Forelimb muscle (tissue), 1 donor: ENCODE data around the gene TECTB. TPM values are rescaled to one million over a fixed set of nuclear protein-coding genes. Genes with fewer than 3 reads are reported as not detected.
"Not testable (repeated sequence)": the region's sequence is repeated elsewhere in the genome, so short reads cannot be mapped to it uniquely, and the experiment has no call there.

ENCODE experiments used
- DNase-seq: peaks from one replicate; pipeline ENCODE4 v3.0.0-alpha.2; 2013; ENCODE audit warnings: low read depth
- polyA plus RNA-seq: library from polyadenylated mRNA; unstranded; fragments of 120-200 nt; gene quantifications from one replicate; pipeline ENCODE4 v1.2.1, GENCODE V29; 2013; ENCODE audit not compliant: insufficient read length

TECTB gene
- polyA plus RNA-seq = not detected

- DNase-seq = no peak
Observed at GRCh38 chr10:112283100-112283499, at the start of gene TECTB. TECTB (plus strand) TSS chr10:112283400; CDS start chr10:112283735, 335 bp downstream.

- no peak for DNase-seq
Observed at GRCh38 chr10:112235141-112235540, 48.1 kb upstream of the TECTB start.

GRCh38 chr10:112235920-112236319 lies 47.3 kb upstream of the TECTB start:
- DNase-seq = no peak

- no peak for DNase-seq
Observed at GRCh38 chr10:112236486-112236885, 46.7 kb upstream of the TECTB start.

- DNase-seq = no peak
Observed at GRCh38 chr10:112239347-112239746, 43.9 kb upstream of the TECTB start.

- no peak for DNase-seq
Observed at GRCh38 chr10:112240441-112240840, 42.8 kb upstream of the TECTB start.

GRCh38 chr10:112241651-112242341 lies 41.4 kb upstream of the TECTB start:
- DNase-seq = no peak

GRCh38 chr10:112242769-112243168 lies 40.4 kb upstream of the TECTB start:
- DNase-seq = no peak

- DNase-seq = no peak
Observed at GRCh38 chr10:112243713-112244112, 39.5 kb upstream of the TECTB start.

GRCh38 chr10:112244197-112244596 lies 39.0 kb upstream of the TECTB start:
- DNase-seq = no peak

GRCh38 chr10:112247791-112248190 lies 35.4 kb upstream of the TECTB start:
- DNase-seq = no peak

- no peak for DNase-seq
Observed at GRCh38 chr10:112248584-112249295, 34.5 kb upstream of the TECTB start.

GRCh38 chr10:112249722-112250121 lies 33.5 kb upstream of the TECTB start:
- no peak for DNase-seq

GRCh38 chr10:112250555-112250954 lies 32.6 kb upstream of the TECTB start:
- DNase-seq = no peak

- not testable (repeated sequence) for DNase-seq
Observed at GRCh38 chr10:112251238-112251637, 32.0 kb upstream of the TECTB start.

GRCh38 chr10:112258407-112258806 lies 24.8 kb upstream of the TECTB start:
- DNase-seq = no peak

- no peak for DNase-seq
Observed at GRCh38 chr10:112259688-112260087, 23.5 kb upstream of the TECTB start.

GRCh38 chr10:112260831-112261230 lies 22.4 kb upstream of the TECTB start:
- DNase-seq = no peak

GRCh38 chr10:112261281-112261822 lies 21.8 kb upstream of the TECTB start:
- DNase-seq = no peak

- DNase-seq = no peak
Observed at GRCh38 chr10:112262546-112262945, 20.7 kb upstream of the TECTB start.

- DNase-seq = peak; percentile 2
Observed at GRCh38 chr10:112265745-112266144, 17.5 kb upstream of the TECTB start.

GRCh38 chr10:112269266-112269665 lies 13.9 kb upstream of the TECTB start:
- DNase-seq = no peak

GRCh38 chr10:112271982-112272381 lies 11.2 kb upstream of the TECTB start:
- no peak for DNase-seq
